K562 (cell line): Measurements from ENCODE around the gene ZNF620. TPM values are rescaled to one million over a fixed set of nuclear protein-coding genes. Genes with fewer than 3 reads are reported as not detected.

Source experiments
- CREB1 ChIP-seq, 2 experiments: sonication (generic) in 1 of 2; formaldehyde crosslinking in 1 of 2; IDR thresholded peaks; 2 replicates each; pipeline versions ENCODE4 v1.6.1 to v1.8.0; 2012 to 2022; ENCODE audit warnings: inconsistent platforms in 1 of 2, mild to moderate bottlenecking in 1 of 2, missing genetic modification reagents in 1 of 2, moderate library complexity in 1 of 2
- HNRNPK ChIP-seq: fragments of 200-400 bp; formaldehyde crosslinking; IDR thresholded peaks from one replicate; pipeline ENCODE4 v1.6.1; 2018; ENCODE audit warnings: mild to moderate bottlenecking, low read depth, low read length; ENCODE audit not compliant: poor library complexity, severe bottlenecking
- ILF3 ChIP-seq: fragments of 450-650 bp; IDR thresholded peaks from 2 replicates; pipeline ENCODE4 v1.6.1; 2018; ENCODE audit warnings: antibody characterized with exemption, mild to moderate bottlenecking, moderate library complexity, borderline replicate concordance
- NONO ChIP-seq, 2 experiments: fragments of 200-400 bp in 1 of 2; fragments of 450-650 bp in 1 of 2; formaldehyde crosslinking in 1 of 2; IDR thresholded peaks; 2 replicates each; pipeline ENCODE4 v1.6.1; 2017; ENCODE audit warnings: low read depth in 2 of 2, mild to moderate bottlenecking in 2 of 2, moderate library complexity in 2 of 2, low read length in 1 of 2
- SRF ChIP-seq, 2 experiments: fragments of 250-450, 450-650 bp in 1 of 2; sonication (Bioruptor Pico) in 1 of 2; sonication (generic) in 1 of 2; formaldehyde crosslinking; IDR thresholded peaks; 2 replicates each; pipeline versions ENCODE4 v1.5.0 to v1.5.1; 2020 to 2022; ENCODE audit warnings: mild to moderate bottlenecking in 1 of 2, missing genetic modification reagents in 1 of 2
- SRSF1 ChIP-seq: fragments of 200-400 bp; formaldehyde crosslinking; IDR thresholded peaks from 2 replicates; pipeline ENCODE4 v1.6.1; 2017; ENCODE audit warnings: mild to moderate bottlenecking, low read depth, low read length, moderate library complexity
- TEAD2 ChIP-seq: fragments of 450-650 bp; IDR thresholded peaks from 2 replicates; pipeline ENCODE4 v1.6.1; 2016; ENCODE audit warnings: missing genetic modification characterization, control low read depth, missing compliant biosample characterization
- ZNF197 ChIP-seq: fragments of 200-800 bp; sonication (Bioruptor generic); IDR thresholded peaks from 2 replicates; pipeline ENCODE4 v1.6.1; 2016; ENCODE audit warnings: low read depth, missing genetic modification characterization, missing compliant biosample characterization
- polyA plus RNA-seq, 8 experiments: library from polyadenylated mRNA; depleted of rRNA in 4 of 8; stranded (reverse) in 5 of 8; unstranded in 3 of 8; fragments of >200 nt; fragmentation: Nextera tagmentation in 2 of 8; fragmentation: Illumina TruSeq in 1 of 8; extraction: Ambion mirVana in 2 of 8; extraction: Trizol in 1 of 8; gene quantifications; 2 replicates each; pipeline versions ENCODE4 v1.2.1 to v1.2.3, GENCODE V29; 2011 to 2014; ENCODE audit warnings: inconsistent platforms in 1 of 8, missing spikeins in 1 of 8
- total RNA-seq, 7 experiments: library from RNA; depleted of rRNA in 6 of 7; stranded (reverse); fragments of >200 nt in 6 of 7; fragmentation: Illumina TruSeq in 2 of 7; extraction: Trizol in 2 of 7; gene quantifications; 2 replicates each; pipeline versions ENCODE4 v1.2.1 to v1.2.3, GENCODE V29; 2011 to 2021; ENCODE audit warnings: low replicate concordance in 1 of 7
- TF ChIP-seq, protein P1 (sequence below): sonication (generic); formaldehyde crosslinking; IDR thresholded peaks from 2 replicates; pipeline ENCODE4 v1.8.0; 2022; ENCODE audit warnings: missing genetic modification reagents, mild to moderate bottlenecking, borderline replicate concordance
- TF ChIP-seq, protein P2 (sequence below): sonication (generic); formaldehyde crosslinking; IDR thresholded peaks from 2 replicates; pipeline ENCODE4 v1.8.0; 2022; ENCODE audit warnings: mild to moderate bottlenecking, missing genetic modification reagents
- TF ChIP-seq, protein P3 (sequence below), 3 experiments: fragments of 200-800 bp in 1 of 3; sonication (Bioruptor generic) in 1 of 3; sonication (generic) in 1 of 3; formaldehyde crosslinking in 1 of 3; IDR thresholded peaks; 2 replicates each; pipeline versions ENCODE4 v1.6.1 to v1.8.0; 2016 to 2022; ENCODE audit warnings: mild to moderate bottlenecking in 2 of 3, missing compliant biosample characterization in 2 of 3, missing genetic modification characterization in 2 of 3, missing genetic modification reagents in 1 of 3
- TF ChIP-seq, protein P4 (sequence below), 3 experiments: IDR thresholded peaks in 2 of 3; conservative IDR thresholded peaks in 1 of 3; 2 replicates each; pipeline ENCODE4 v1.5.1; 2011 to 2012; ENCODE audit warnings: low read length in 3 of 3, mild to moderate bottlenecking in 3 of 3, control low read depth in 2 of 3, improper control_type of control experiment in 1 of 3, inconsistent platforms in 1 of 3, low read depth in 1 of 3, mixed read lengths in 1 of 3, moderate library complexity in 1 of 3; ENCODE audit not compliant: insufficient read depth in 2 of 3
- TF ChIP-seq, protein P5 (sequence below): fragments of 250-450 bp; sonication (Bioruptor Pico); IDR thresholded peaks from 2 replicates; pipeline ENCODE4 v1.5.0; 2022; ENCODE audit warnings: mild to moderate bottlenecking

ZNF620 gene
- total and polyA plus RNA-seq, 9 of the 15 experiments (the other 6 are each of a cell fraction or from before 2014, with no cell fraction given): 1.2 to 5.5 (median 3.3) TPM

DNA sequence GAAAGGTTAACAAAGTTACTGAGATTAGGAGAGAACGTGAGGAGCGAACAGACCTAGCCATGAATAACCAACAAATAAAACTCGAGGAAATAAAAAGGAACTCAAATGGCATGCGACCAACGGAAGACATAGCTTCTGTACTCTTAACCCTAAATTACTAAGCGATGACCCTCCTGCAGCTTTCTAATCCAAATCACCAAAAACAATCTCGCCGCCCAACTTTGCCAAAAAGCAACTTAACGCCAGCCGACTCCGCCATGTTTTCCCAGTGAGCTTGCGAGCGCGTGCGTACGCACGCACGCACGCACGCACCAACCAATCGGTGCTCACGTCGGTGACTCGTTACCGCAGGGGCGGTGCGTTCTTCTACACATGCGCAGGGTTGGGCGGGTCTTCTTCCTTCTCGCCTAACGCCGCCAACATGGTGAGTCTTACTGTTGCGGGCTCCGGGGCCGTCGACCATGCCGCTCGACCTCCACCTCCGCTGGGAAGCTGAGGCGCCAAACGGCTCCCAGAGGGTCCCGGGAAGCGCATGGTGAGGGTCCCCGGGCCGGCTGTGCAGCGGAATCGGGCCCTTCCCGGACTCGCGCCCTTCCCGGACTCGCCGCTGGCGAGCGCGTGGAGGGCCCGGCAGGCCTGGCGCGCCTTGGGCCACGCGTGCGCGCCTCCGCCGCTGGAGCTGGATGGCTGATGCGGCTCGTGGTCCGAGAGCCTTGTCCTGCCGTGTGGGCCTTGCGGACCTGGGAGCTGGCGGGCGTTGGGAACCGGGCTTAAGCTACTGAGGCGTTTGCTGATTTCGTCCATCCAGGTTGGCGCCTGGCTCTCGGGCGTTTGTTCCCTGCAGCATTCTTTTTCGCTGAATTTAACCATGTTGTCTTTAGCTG, 48.7 kb upstream of the ZNF620 start, which contains the start of gene RPL14 (continued):
- TF ChIP-seq NONO (IDR thresholded peaks at IDR 0.05; ENCODE audit: low read depth in 2 of 2, low read length in 1 of 2): peak; percentile 69 to 73; a peak in 2 of 4 replicates
- 0 out of 2 replicates have a peak, but pooled peaks have one; percentile 44 for TF ChIP-seq ZNF197
- TF ChIP-seq SRF (CRISPR knock-in tag; IDR thresholded peaks at IDR 0.05): peak in 1 of 2 experiments; percentile 24; a peak in 2 of 4 replicates
- TF ChIP-seq CREB1 (IDR thresholded peaks at IDR 0.05): peak; percentile 65; the same call in 1 of the 2 replicates
- peak; percentile 83 for TF ChIP-seq CREB1 (CRISPR knock-in tag; IDR thresholded peaks at IDR 0.05)
- TF ChIP-seq, protein P1, sequence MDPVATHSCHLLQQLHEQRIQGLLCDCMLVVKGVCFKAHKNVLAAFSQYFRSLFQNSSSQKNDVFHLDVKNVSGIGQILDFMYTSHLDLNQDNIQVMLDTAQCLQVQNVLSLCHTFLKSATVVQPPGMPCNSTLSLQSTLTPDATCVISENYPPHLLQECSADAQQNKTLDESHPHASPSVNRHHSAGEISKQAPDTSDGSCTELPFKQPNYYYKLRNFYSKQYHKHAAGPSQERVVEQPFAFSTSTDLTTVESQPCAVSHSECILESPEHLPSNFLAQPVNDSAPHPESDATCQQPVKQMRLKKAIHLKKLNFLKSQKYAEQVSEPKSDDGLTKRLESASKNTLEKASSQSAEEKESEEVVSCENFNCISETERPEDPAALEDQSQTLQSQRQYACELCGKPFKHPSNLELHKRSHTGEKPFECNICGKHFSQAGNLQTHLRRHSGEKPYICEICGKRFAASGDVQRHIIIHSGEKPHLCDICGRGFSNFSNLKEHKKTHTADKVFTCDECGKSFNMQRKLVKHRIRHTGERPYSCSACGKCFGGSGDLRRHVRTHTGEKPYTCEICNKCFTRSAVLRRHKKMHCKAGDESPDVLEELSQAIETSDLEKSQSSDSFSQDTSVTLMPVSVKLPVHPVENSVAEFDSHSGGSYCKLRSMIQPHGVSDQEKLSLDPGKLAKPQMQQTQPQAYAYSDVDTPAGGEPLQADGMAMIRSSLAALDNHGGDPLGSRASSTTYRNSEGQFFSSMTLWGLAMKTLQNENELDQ: no peak
- TF ChIP-seq, protein P2, sequence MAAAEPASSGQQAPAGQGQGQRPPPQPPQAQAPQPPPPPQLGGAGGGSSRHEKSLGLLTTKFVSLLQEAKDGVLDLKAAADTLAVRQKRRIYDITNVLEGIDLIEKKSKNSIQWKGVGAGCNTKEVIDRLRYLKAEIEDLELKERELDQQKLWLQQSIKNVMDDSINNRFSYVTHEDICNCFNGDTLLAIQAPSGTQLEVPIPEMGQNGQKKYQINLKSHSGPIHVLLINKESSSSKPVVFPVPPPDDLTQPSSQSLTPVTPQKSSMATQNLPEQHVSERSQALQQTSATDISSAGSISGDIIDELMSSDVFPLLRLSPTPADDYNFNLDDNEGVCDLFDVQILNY (CRISPR knock-in tag): peak; percentile 97
- TF ChIP-seq, protein P3, sequence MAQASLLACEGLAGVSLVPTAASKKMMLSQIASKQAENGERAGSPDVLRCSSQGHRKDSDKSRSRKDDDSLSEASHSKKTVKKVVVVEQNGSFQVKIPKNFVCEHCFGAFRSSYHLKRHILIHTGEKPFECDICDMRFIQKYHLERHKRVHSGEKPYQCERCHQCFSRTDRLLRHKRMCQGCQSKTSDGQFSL (CRISPR knock-in tag; IDR thresholded peaks at IDR 0.05): peak; percentile 72; the same call in 1 of the 2 replicates
- TF ChIP-seq, protein P3 (tag; IDR thresholded peaks at IDR 0.05): no peak
- TF ChIP-seq, protein P4, sequence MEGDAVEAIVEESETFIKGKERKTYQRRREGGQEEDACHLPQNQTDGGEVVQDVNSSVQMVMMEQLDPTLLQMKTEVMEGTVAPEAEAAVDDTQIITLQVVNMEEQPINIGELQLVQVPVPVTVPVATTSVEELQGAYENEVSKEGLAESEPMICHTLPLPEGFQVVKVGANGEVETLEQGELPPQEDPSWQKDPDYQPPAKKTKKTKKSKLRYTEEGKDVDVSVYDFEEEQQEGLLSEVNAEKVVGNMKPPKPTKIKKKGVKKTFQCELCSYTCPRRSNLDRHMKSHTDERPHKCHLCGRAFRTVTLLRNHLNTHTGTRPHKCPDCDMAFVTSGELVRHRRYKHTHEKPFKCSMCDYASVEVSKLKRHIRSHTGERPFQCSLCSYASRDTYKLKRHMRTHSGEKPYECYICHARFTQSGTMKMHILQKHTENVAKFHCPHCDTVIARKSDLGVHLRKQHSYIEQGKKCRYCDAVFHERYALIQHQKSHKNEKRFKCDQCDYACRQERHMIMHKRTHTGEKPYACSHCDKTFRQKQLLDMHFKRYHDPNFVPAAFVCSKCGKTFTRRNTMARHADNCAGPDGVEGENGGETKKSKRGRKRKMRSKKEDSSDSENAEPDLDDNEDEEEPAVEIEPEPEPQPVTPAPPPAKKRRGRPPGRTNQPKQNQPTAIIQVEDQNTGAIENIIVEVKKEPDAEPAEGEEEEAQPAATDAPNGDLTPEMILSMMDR (IDR thresholded peaks at IDR 0.05 in 2 of 3, conservative IDR thresholded peaks at IDR 0.05 in 1 of 3; ENCODE audit: insufficient read depth in 2 of 3, low read depth in 1 of 3, low read length in 3 of 3): no peak
- TF ChIP-seq, protein P5, sequence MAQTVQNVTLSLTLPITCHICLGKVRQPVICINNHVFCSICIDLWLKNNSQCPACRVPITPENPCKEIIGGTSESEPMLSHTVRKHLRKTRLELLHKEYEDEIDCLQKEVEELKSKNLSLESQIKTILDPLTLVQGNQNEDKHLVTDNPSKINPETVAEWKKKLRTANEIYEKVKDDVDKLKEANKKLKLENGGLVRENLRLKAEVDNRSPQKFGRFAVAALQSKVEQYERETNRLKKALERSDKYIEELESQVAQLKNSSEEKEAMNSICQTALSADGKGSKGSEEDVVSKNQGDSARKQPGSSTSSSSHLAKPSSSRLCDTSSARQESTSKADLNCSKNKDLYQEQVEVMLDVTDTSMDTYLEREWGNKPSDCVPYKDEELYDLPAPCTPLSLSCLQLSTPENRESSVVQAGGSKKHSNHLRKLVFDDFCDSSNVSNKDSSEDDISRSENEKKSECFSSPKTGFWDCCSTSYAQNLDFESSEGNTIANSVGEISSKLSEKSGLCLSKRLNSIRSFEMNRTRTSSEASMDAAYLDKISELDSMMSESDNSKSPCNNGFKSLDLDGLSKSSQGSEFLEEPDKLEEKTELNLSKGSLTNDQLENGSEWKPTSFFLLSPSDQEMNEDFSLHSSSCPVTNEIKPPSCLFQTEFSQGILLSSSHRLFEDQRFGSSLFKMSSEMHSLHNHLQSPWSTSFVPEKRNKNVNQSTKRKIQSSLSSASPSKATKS (CRISPR knock-in tag): no peak
- TF ChIP-seq SRSF1: no peak; the same call in 1 of the 2 replicates
- no peak for TF ChIP-seq HNRNPK
- no peak for TF ChIP-seq ILF3
- TF ChIP-seq TEAD2 (tag): no peak
